MM.1S (cell line): ENCODE measurements around the gene CHMP4A.
"Not testable (repeated sequence)": the region's sequence is repeated elsewhere in the genome, so short reads cannot be mapped to it uniquely, and the experiment has no call there.

Source experiments
- DNase-seq: peaks from one replicate; pipeline ENCODE4 v3.0.0-alpha.2; 2015
- H2AFZ ChIP-seq: fragments of 300-600 bp; sonication (generic); 2 replicates; pipeline ENCODE4 v1.6.0; 2016; ENCODE audit warnings: antibody characterized with exemption, low read length
- H3F3A ChIP-seq: fragments of 300-600 bp; sonication (generic); 2 replicates; pipeline ENCODE4 v1.6.1; 2016; ENCODE audit warnings: mild to moderate bottlenecking, antibody characterized with exemption, low read length, moderate library complexity, mixed read lengths; ENCODE audit not compliant: insufficient read depth
- H3K27ac ChIP-seq: fragments of 300-600 bp; sonication (generic); 2 replicates; pipeline ENCODE4 v1.5.1; 2016; ENCODE audit warnings: mild to moderate bottlenecking, low read length
- H3K27me3 ChIP-seq: fragments of 300-600 bp; sonication (generic); replicated peaks from 2 replicates; pipeline ENCODE4 v1.6.0; 2016; ENCODE audit warnings: low read length; ENCODE audit not compliant: insufficient read depth
- H3K36me3 ChIP-seq: fragments of 300-600 bp; sonication (generic); replicated peaks from 2 replicates; pipeline ENCODE4 v1.6.1; 2016; ENCODE audit warnings: mild to moderate bottlenecking, low read length, mixed read lengths; ENCODE audit not compliant: insufficient read depth
- H3K4me1 ChIP-seq: fragments of 300-600 bp; sonication (generic); 2 replicates; pipeline ENCODE4 v1.6.1; 2016; ENCODE audit warnings: low read length, mixed read lengths
- H3K4me2 ChIP-seq: fragments of 300-600 bp; sonication (generic); 2 replicates; pipeline ENCODE4 v1.6.0; 2016; ENCODE audit warnings: low read depth, low read length
- H3K4me3 ChIP-seq: fragments of 300-600 bp; sonication (generic); 2 replicates; pipeline ENCODE4 v1.5.1; 2016; ENCODE audit warnings: low read length, mixed read lengths
- H3K79me2 ChIP-seq: fragments of 300-600 bp; sonication (generic); 2 replicates; pipeline ENCODE4 v1.6.1; 2016; ENCODE audit warnings: mixed run types, low read length, mixed read lengths
- H3K9ac ChIP-seq: fragments of 300-600 bp; sonication (generic); 2 replicates; pipeline ENCODE4 v1.6.1; 2016; ENCODE audit warnings: low read length, mixed read lengths
- H3K9me2 ChIP-seq: fragments of 300-600 bp; sonication (generic); replicated peaks from 2 replicates; pipeline ENCODE4 v1.6.1; 2016; ENCODE audit warnings: mild to moderate bottlenecking, low read length, mixed read lengths; ENCODE audit not compliant: insufficient read depth
- H3K9me3 ChIP-seq: fragments of 300-600 bp; sonication (generic); replicated peaks from 2 replicates; pipeline ENCODE4 v1.6.1; 2016; ENCODE audit warnings: mild to moderate bottlenecking, low read length, mixed read lengths; ENCODE audit not compliant: insufficient read depth
- H4K20me1 ChIP-seq: fragments of 300-600 bp; sonication (generic); 2 replicates; pipeline ENCODE4 v1.6.1; 2016; ENCODE audit warnings: mild to moderate bottlenecking, low read length, moderate library complexity, mixed read lengths; ENCODE audit not compliant: insufficient read depth
- CTCF ChIP-seq: fragments of 300-600 bp; sonication (generic); IDR thresholded peaks from 2 replicates; pipeline ENCODE4 v1.5.1; 2016; ENCODE audit warnings: antibody characterized with exemption, low read length, mixed read lengths
- EZH2 ChIP-seq: fragments of 300-600 bp; sonication (generic); optimal IDR thresholded peaks from 2 replicates; pipeline ENCODE3; 2017; ENCODE audit warnings: low read depth, mild to moderate bottlenecking, antibody characterized with exemption, low read length, mixed read lengths
- EZH2phosphoT487 ChIP-seq: fragments of 300-600 bp; sonication (generic); IDR thresholded peaks from 2 replicates; pipeline ENCODE4 v1.6.1; 2018; ENCODE audit warnings: antibody characterized with exemption, low read length

The CHMP4A gene

GRCh38 chr14:24206260-24207103 lies 6.8 kb downstream of the CHMP4A start:
- Histone ChIP-seq H3K27me3 (no peaks in the 10 kb centered on the region), H3K4me1 (no peaks in the 10 kb centered on the region), H3K9me2 (no peaks in the 10 kb centered on the region), H3K4me2 (no peak overlapping the region), H4K20me1 (no peaks in the 10 kb centered on the region), H3K79me2 (peaks cover 3% of the 10 kb centered on the region), H3K4me3 (no peak overlapping the region), H2AFZ (no peak overlapping the region), H3F3A (no peaks in the 10 kb centered on the region), H3K9ac (no peak overlapping the region), H3K9me3 (no peaks in the 10 kb centered on the region), H3K36me3 (no peaks in the 10 kb centered on the region), H3K27ac (no peak overlapping the region)
- TF ChIP-seq EZH2phosphoT487: no peak
- TF ChIP-seq EZH2: no peak
- no peak for TF ChIP-seq CTCF
- no peak for DNase-seq

- H3K36me3 ChIP-seq: no peaks in the 10 kb centered on the region
- no peak overlapping the region for H3K4me2 ChIP-seq
- H3K9ac ChIP-seq: no peak overlapping the region
- no peak overlapping the region for H3K4me3 ChIP-seq
- no peak overlapping the region for H3K27ac ChIP-seq
- no peaks in the 10 kb centered on the region for H3F3A ChIP-seq
- no peaks in the 10 kb centered on the region for H3K27me3 ChIP-seq
- no peaks in the 10 kb centered on the region for H4K20me1 ChIP-seq
- TF ChIP-seq EZH2: no peak
- TF ChIP-seq CTCF: no peak
- TF ChIP-seq EZH2phosphoT487: no peak
- no peaks in the 10 kb centered on the region for H3K79me2 ChIP-seq
- no peaks in the 10 kb centered on the region for H3K9me3 ChIP-seq
- no peak for DNase-seq
- no peak overlapping the region for H2AFZ ChIP-seq
- H3K9me2 ChIP-seq: no peaks in the 10 kb centered on the region
- H3K4me1 ChIP-seq: no peaks in the 10 kb centered on the region
Measured at GRCh38 chr14:24204163-24205146, 8.8 kb downstream of the CHMP4A start.

GRCh38 chr14:24203249-24203886 lies 9.9 kb downstream of the CHMP4A start:
- not testable (repeated sequence) for H3K9ac ChIP-seq, H3K9me3 ChIP-seq, H3F3A ChIP-seq, H3K79me2 ChIP-seq, H2AFZ ChIP-seq, H3K9me2 ChIP-seq, H3K4me3 ChIP-seq, H4K20me1 ChIP-seq, H3K36me3 ChIP-seq, H3K27ac ChIP-seq, H3K27me3 ChIP-seq, H3K4me1 ChIP-seq, H3K4me2 ChIP-seq, DNase-seq

GRCh38 chr14:24202538-24202937 lies 10.8 kb downstream of the CHMP4A start:
- H3K9me2 ChIP-seq, H3K36me3 ChIP-seq, H3K4me2 ChIP-seq, H4K20me1 ChIP-seq, H3K4me1 ChIP-seq, H3K9me3 ChIP-seq, H3K4me3 ChIP-seq, DNase-seq, H3K27ac ChIP-seq, H3K9ac ChIP-seq, H3K27me3 ChIP-seq, H3F3A ChIP-seq, H3K79me2 ChIP-seq, H2AFZ ChIP-seq: not testable (repeated sequence)
